ENCODE results near the gene FRMD4A. TPM values are rescaled to one million over a fixed set of nuclear protein-coding genes. Genes with fewer than 3 reads are reported as not detected.

FRMD4A gene
- total RNA-seq, 1 experiment from 2014 or later, result 19.6 TPM

DNA sequence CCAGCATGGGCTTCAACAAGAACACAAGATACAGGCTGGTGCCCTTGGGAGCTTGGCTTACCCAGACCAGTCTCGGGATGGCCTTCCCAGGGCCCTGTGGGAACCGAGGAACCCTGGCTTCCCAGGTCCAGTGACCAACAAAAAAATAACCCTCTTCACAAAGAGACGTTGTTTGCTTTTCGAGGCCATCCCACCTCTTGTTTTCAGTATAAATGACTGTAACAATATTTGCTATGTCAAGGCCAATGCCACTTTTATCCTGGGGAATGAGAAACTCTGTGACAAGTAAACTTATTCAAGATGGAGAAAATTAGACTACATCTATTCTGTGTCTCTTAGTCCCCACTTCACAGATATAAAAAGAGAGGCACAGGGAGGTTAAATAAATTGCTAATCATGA lies 605.1 kb downstream of the FRMD4A start:
- Histone ChIP-seq H3K79me2 (ENCODE audit: insufficient read depth, low read length) (no peaks in the 10 kb centered on the region), H3T11ph (ENCODE audit: low read length) (no peak overlapping the region), H3K14ac (ENCODE audit: insufficient read depth, low read length) (no peak overlapping the region), H3K79me1 (ENCODE audit: insufficient read depth, low read depth, low read length, poor library complexity, severe bottlenecking) (no peaks in the 10 kb centered on the region), H3K9ac (ENCODE audit: extremely low read depth, insufficient read length, low read length) (no peak overlapping the region), H3K9me3 (ENCODE audit: control insufficient read depth, low read depth, low read length) (no peaks in the 10 kb centered on the region), H4K8ac (replicated peaks; ENCODE audit: insufficient read length, low read depth, low read length) (no peak overlapping the region), H3K27ac (ENCODE audit: insufficient read length, low read depth, low read length) (no peak overlapping the region), H2BK120ac (ENCODE audit: low read depth, low read length, poor library complexity, severe bottlenecking) (no peak overlapping the region), H3K23me2 (ENCODE audit: insufficient read length, low read depth, low read length, poor library complexity, severe bottlenecking) (no peaks in the 10 kb centered on the region), H3K4me2 (ENCODE audit: insufficient read depth, insufficient read length, low read length) (no peak overlapping the region), H2AK5ac (ENCODE audit: insufficient read length, low read length) (no peak overlapping the region), H3K23ac (ENCODE audit: insufficient read length, low read depth, low read length) (no peak overlapping the region), H2BK20ac (ENCODE audit: low read depth, low read length, poor library complexity, severe bottlenecking) (no peak overlapping the region), H4K91ac (ENCODE audit: insufficient read length, low read depth, low read length) (no peak overlapping the region), H2BK12ac (ENCODE audit: insufficient read length, low read depth, low read length) (no peak overlapping the region), H4K20me1 (ENCODE audit: control insufficient read depth, insufficient read depth, insufficient read length) (no peaks in the 10 kb centered on the region), H2BK15ac (ENCODE audit: low read depth, low read length) (no peak overlapping the region), H4K5ac (ENCODE audit: insufficient read length, low read depth, low read length) (no peak overlapping the region), H2AFZ (ENCODE audit: low read length) (no peak overlapping the region), H3K56ac (ENCODE audit: insufficient read length, low read depth, low read length) (no peak overlapping the region), H3K4me1 (ENCODE audit: insufficient read depth, low read length) (no peaks in the 10 kb centered on the region), H3K27me3 (ENCODE audit: insufficient read depth, low read length) (no peaks in the 10 kb centered on the region), H2BK5ac (ENCODE audit: insufficient read length, low read length) (no peak overlapping the region), H3K4ac (ENCODE audit: low read depth, low read length) (no peak overlapping the region), H3K18ac (ENCODE audit: insufficient read length, low read depth, low read length) (no peak overlapping the region)
- TF ChIP-seq, protein P1, sequence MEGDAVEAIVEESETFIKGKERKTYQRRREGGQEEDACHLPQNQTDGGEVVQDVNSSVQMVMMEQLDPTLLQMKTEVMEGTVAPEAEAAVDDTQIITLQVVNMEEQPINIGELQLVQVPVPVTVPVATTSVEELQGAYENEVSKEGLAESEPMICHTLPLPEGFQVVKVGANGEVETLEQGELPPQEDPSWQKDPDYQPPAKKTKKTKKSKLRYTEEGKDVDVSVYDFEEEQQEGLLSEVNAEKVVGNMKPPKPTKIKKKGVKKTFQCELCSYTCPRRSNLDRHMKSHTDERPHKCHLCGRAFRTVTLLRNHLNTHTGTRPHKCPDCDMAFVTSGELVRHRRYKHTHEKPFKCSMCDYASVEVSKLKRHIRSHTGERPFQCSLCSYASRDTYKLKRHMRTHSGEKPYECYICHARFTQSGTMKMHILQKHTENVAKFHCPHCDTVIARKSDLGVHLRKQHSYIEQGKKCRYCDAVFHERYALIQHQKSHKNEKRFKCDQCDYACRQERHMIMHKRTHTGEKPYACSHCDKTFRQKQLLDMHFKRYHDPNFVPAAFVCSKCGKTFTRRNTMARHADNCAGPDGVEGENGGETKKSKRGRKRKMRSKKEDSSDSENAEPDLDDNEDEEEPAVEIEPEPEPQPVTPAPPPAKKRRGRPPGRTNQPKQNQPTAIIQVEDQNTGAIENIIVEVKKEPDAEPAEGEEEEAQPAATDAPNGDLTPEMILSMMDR (conservative IDR thresholded peaks at IDR 0.05), result no peak
- no peak overlapping the region for H3K4me3 Mint-ChIP-seq
- DNase-seq, result no peak
- H3K4me1 Mint-ChIP-seq, result peaks cover 20 to 24% of the 10 kb centered on the region in 2 experiments
- H3K9me3 Mint-ChIP-seq, result no peaks in the 10 kb centered on the region; a peak in 1 of 5 replicates
- H3K36me3 Mint-ChIP-seq (ENCODE audit: insufficient read depth in 1 of 3, low read depth in 3 of 3), result peaks cover 0 to 18% (median 3%) of the 10 kb centered on the region in 3 experiments; a peak in 5 of 7 replicates
- H3K27ac Mint-ChIP-seq, result peak overlapping the region in 1 of 3 experiments; percentile 28; a peak in 1 of 7 replicates
- no CpG with 5 or more reads among the region's 4 CpGs for WGBS (ENCODE audit: extremely low coverage, insufficient read length, low lambda C conversion rate)
- no peaks in the 10 kb centered on the region for H3K27me3 Mint-ChIP-seq (ENCODE audit: low read depth)

All from H9 (cell line).